Fibroblast of lung (primary cell): ENCODE results near the gene LINS1. TPM values are rescaled to one million over a fixed set of nuclear protein-coding genes. Genes with fewer than 3 reads are reported as not detected.

Experiments used
- DNase-seq, 2 donors: peaks; one replicate each; pipeline versions ENCODE4 v3.0.0 to v3.0.0-alpha.2; 2010; ENCODE audit warnings: low read depth in 2 of 2
- H2AFZ ChIP-seq: 2 replicates; pipeline ENCODE4 v1.5.1; 2012; ENCODE audit warnings: low read length, control low read depth, inconsistent platforms
- H3K27ac ChIP-seq: 2 replicates; pipeline ENCODE4 v1.5.1; 2011; ENCODE audit warnings: low read length, control low read depth; ENCODE audit not compliant: insufficient read depth
- H3K27me3 ChIP-seq: 2 replicates; pipeline ENCODE4 v1.5.1; 2011; ENCODE audit warnings: mild to moderate bottlenecking, low read length; ENCODE audit not compliant: control insufficient read depth, insufficient read depth
- H3K36me3 ChIP-seq: 2 replicates; pipeline ENCODE4 v1.5.1; 2011; ENCODE audit warnings: low read length; ENCODE audit not compliant: control insufficient read depth, insufficient read depth
- H3K4me1 ChIP-seq: 2 replicates; pipeline ENCODE4 v1.5.1; 2011; ENCODE audit warnings: low read length; ENCODE audit not compliant: control insufficient read depth, insufficient read depth; ENCODE audit errors: extremely low read depth
- H3K4me2 ChIP-seq: 2 replicates; pipeline ENCODE4 v1.5.1; 2011; ENCODE audit warnings: low read length, control low read depth; ENCODE audit not compliant: insufficient read depth; ENCODE audit errors: extremely low read depth
- H3K4me3 ChIP-seq, 4 experiments: fragments of 200-600 bp in 1 of 4; sonication (generic) in 1 of 4; replicated peaks in 1 of 4; 2 replicates each; pipeline ENCODE4 v1.5.1; 2011 to 2016; ENCODE audit warnings: low read length in 4 of 4, low read depth in 3 of 4, mild to moderate bottlenecking in 3 of 4, control low read depth in 2 of 4, inconsistent platforms in 1 of 4, mixed read lengths in 1 of 4; ENCODE audit not compliant: insufficient read depth in 1 of 4; ENCODE audit errors: control extremely low read depth in 1 of 4
- H3K79me2 ChIP-seq: 2 replicates; pipeline ENCODE4 v1.5.1; 2012; ENCODE audit warnings: mild to moderate bottlenecking, low read length, inconsistent platforms; ENCODE audit not compliant: control insufficient read depth, insufficient read depth
- H3K9ac ChIP-seq: 2 replicates; pipeline ENCODE4 v1.5.1; 2011; ENCODE audit warnings: mild to moderate bottlenecking, low read length, control low read depth; ENCODE audit not compliant: insufficient read depth
- H3K9me3 ChIP-seq: 2 replicates; pipeline ENCODE4 v1.5.1; 2012; ENCODE audit warnings: low read depth, low read length; ENCODE audit not compliant: control insufficient read depth, insufficient read depth
- H4K20me1 ChIP-seq: 2 replicates; pipeline ENCODE4 v1.5.1; 2011; ENCODE audit warnings: low read length; ENCODE audit not compliant: control insufficient read depth, insufficient read depth; ENCODE audit errors: extremely low read depth
- EZH2 ChIP-seq: IDR thresholded peaks from 2 replicates; pipeline ENCODE4 v1.5.1; 2012; ENCODE audit warnings: low read length, control low read depth, mild to moderate bottlenecking; ENCODE audit errors: missing control alignments
- polyA plus RNA-seq, 2 donors: library from polyadenylated mRNA; depleted of rRNA in 1 of 2; stranded (reverse) in 1 of 2; unstranded in 1 of 2; fragments of >200 nt; gene quantifications; 2 replicates each; pipeline ENCODE4 v1.2.1, GENCODE V29; 2011 to 2012; ENCODE audit warnings: missing spikeins in 1 of 2
- total RNA-seq: library from RNA; depleted of rRNA; stranded (reverse); fragments of >200 nt; gene quantifications from 2 replicates; pipeline ENCODE4 v1.2.1, GENCODE V29; 2014
- TF ChIP-seq, protein P1 (sequence below), 2 donors: IDR thresholded peaks in 1 of 2; conservative IDR thresholded peaks in 1 of 2; 1 replicate in 1 of 2; 2 replicates in 1 of 2; pipeline ENCODE4 v1.5.1; 2011 to 2012; ENCODE audit warnings: low read length in 2 of 2, control low read depth in 1 of 2, inconsistent platforms in 1 of 2, low read depth in 1 of 2, mild to moderate bottlenecking in 1 of 2

LINS1 gene
- total and polyA plus RNA-seq, 2 donors (not counting 1 experiment from before 2014, with no cell fraction given), result 7.3 to 9.4 TPM

DNA sequence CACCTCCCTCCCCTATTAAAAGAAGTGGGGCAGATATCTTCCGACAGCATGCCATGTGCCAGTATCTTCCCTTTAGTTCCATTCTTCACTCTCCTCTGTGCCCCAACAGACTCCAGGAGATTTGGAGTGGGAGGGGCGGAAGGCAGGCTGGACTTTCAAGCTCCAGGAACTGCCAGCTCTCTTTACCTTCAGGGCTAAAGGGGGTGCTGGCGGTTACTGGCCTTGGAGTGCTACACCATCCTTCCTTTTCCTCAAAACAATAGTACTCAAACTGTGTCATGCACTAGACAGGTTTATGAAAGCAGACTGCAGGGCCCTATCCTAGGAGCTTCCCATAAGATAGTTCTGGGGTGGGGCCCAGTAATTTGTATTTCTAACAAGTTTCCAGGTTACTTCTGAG is 6.0 kb downstream of the LINS1 start:
- no peaks in the 10 kb centered on the region for H3K4me1 ChIP-seq
- no peak overlapping the region for H3K27ac ChIP-seq
- no peak overlapping the region for H2AFZ ChIP-seq
- no peaks in the 10 kb centered on the region for H4K20me1 ChIP-seq
- H3K4me2 ChIP-seq, result no peak overlapping the region
- peaks cover 30% of the 10 kb centered on the region for H3K79me2 ChIP-seq
- no peaks in the 10 kb centered on the region for H3K9me3 ChIP-seq
- no peaks in the 10 kb centered on the region for H3K27me3 ChIP-seq
- no peak overlapping the region for H3K9ac ChIP-seq
- H3K36me3 ChIP-seq, result no peaks in the 10 kb centered on the region
- DNase-seq, result no peak
- TF ChIP-seq, protein P1, sequence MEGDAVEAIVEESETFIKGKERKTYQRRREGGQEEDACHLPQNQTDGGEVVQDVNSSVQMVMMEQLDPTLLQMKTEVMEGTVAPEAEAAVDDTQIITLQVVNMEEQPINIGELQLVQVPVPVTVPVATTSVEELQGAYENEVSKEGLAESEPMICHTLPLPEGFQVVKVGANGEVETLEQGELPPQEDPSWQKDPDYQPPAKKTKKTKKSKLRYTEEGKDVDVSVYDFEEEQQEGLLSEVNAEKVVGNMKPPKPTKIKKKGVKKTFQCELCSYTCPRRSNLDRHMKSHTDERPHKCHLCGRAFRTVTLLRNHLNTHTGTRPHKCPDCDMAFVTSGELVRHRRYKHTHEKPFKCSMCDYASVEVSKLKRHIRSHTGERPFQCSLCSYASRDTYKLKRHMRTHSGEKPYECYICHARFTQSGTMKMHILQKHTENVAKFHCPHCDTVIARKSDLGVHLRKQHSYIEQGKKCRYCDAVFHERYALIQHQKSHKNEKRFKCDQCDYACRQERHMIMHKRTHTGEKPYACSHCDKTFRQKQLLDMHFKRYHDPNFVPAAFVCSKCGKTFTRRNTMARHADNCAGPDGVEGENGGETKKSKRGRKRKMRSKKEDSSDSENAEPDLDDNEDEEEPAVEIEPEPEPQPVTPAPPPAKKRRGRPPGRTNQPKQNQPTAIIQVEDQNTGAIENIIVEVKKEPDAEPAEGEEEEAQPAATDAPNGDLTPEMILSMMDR (conservative IDR thresholded peaks at IDR 0.05 in 1 of 2, IDR thresholded peaks at IDR 0.05 in 1 of 2; ENCODE audit: low read depth in 1 of 2, low read length in 2 of 2), result no peak
- TF ChIP-seq EZH2, result no peak
- no peak overlapping the region for H3K4me3 ChIP-seq

DNA sequence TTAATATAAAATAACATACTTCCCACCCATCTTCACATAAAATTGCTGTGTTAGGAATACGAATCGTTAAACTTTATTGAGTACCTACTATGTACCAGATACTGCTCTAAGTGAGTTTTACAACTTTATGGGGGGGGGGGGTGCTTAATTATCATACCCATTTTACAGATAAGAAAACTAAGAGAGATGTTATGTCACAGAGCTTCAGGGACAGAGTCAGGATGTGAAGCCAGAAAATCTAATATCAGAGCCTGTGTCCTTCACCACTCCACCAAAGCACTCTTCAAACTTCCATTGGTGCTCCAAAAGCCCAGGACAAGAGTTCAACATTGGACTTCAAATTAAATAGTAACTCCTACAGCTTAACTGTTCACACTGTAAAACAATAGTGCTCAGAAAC is 8.6 kb downstream of the LINS1 start:
- DNase-seq, result no peak
- peaks cover 16% of the 10 kb centered on the region for H3K79me2 ChIP-seq
- H3K4me2 ChIP-seq, result no peak overlapping the region
- H3K9me3 ChIP-seq, result no peaks in the 10 kb centered on the region
- no peak overlapping the region for H3K9ac ChIP-seq
- no peaks in the 10 kb centered on the region for H3K4me1 ChIP-seq
- H3K27me3 ChIP-seq, result no peaks in the 10 kb centered on the region
- TF ChIP-seq, protein P1 (conservative IDR thresholded peaks at IDR 0.05 in 1 of 2, IDR thresholded peaks at IDR 0.05 in 1 of 2; ENCODE audit: low read depth in 1 of 2, low read length in 2 of 2), result no peak
- no peak for TF ChIP-seq EZH2
- no peak overlapping the region for H2AFZ ChIP-seq
- no peaks in the 10 kb centered on the region for H3K36me3 ChIP-seq
- H3K27ac ChIP-seq, result no peak overlapping the region
- H3K4me3 ChIP-seq, result no peak overlapping the region
- no peaks in the 10 kb centered on the region for H4K20me1 ChIP-seq

DNA sequence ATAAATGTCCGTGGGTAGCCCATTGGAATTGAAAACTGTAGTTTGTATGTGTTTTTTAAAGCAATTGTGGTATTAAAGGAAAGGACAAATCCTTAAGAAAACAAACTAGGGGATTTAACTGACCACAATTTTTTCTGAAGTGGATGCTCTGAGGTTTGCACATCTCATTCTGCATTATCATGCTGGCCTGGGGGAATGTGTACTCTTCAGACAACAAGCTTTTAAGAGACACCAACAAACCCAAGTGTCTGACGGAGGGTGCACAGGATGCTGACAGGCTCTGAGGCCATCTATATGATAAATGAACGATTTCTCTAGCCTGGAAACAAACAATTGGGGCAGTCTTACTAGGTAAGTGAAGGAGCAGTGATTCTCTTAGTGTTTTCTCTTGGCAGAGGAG is 9.1 kb downstream of the LINS1 start:
- Histone ChIP-seq H3K27ac (no peak overlapping the region), H3K9ac (no peak overlapping the region), H3K36me3 (no peaks in the 10 kb centered on the region), H3K27me3 (no peaks in the 10 kb centered on the region), H3K9me3 (no peaks in the 10 kb centered on the region), H3K79me2 (peaks cover 14% of the 10 kb centered on the region), H2AFZ (no peak overlapping the region), H3K4me2 (no peak overlapping the region), H3K4me3 (no peak overlapping the region), H3K4me1 (no peaks in the 10 kb centered on the region), H4K20me1 (no peaks in the 10 kb centered on the region)
- DNase-seq, result peak in 1 of 2 donors; percentile 65
- TF ChIP-seq, protein P1 (conservative IDR thresholded peaks at IDR 0.05 in 1 of 2, IDR thresholded peaks at IDR 0.05 in 1 of 2; ENCODE audit: low read depth in 1 of 2, low read length in 2 of 2), result no peak
- TF ChIP-seq EZH2, result no peak
